SH-SY5Y (cell line): ENCODE data around the gene PRR35.

Experiments used
- GATA2 ChIP-seq: IDR thresholded peaks from 2 replicates; pipeline ENCODE4 v1.6.1; 2011; ENCODE audit warnings: mild to moderate bottlenecking, low read depth, low read length
- GATA3 ChIP-seq: IDR thresholded peaks from 2 replicates; pipeline ENCODE4 v1.6.1; 2011; ENCODE audit warnings: low read depth, mild to moderate bottlenecking, low read length, moderate library complexity

GRCh38 chr16:537415-538335 is 22.5 kb upstream of the PRR35 start:
- TF ChIP-seq GATA2 (no peak), GATA3 (no peak)
